WTC11 (cell line): ENCODE data around the gene RASGRF1. TPM values are rescaled to one million over a fixed set of nuclear protein-coding genes. Genes with fewer than 3 reads are reported as not detected.

Source experiments
- ATAC-seq: fragments of 200-7000 bp; cut with Tn5 transposase; 2 replicates; pipeline ENCODE4 v1.10.0; 2021; ENCODE audit warnings: mild to moderate bottlenecking, moderate library complexity
- CTCF ChIA-PET: fragments of 300-600 bp; sonication (Branson Sonifier 250); formaldehyde crosslinking; loops from one replicate; lab custom pipeline; 2021; ENCODE audit warnings: antibody characterized with exemption; lab: Charles Lee
- POLR2A ChIA-PET: fragments of 350-600 bp; sonication (Branson Sonifier 250); formaldehyde crosslinking; loops from one replicate; lab custom pipeline; 2021; ENCODE audit warnings: antibody characterized with exemption; lab: Charles Lee
- DNase-seq: peaks from one replicate; pipeline ENCODE4 v3.0.0; 2021; ENCODE audit warnings: low spot score
- H3K27ac Mint-ChIP-seq: 2 replicates; pipeline ENCODE4 v1.8.0; 2021; ENCODE audit warnings: mixed read lengths
- H3K27me3 Mint-ChIP-seq: 2 replicates; pipeline ENCODE4 v1.8.0; 2021; ENCODE audit warnings: low read depth, mild to moderate bottlenecking, moderate library complexity, mixed read lengths
- H3K36me3 Mint-ChIP-seq: 2 replicates; pipeline ENCODE4 v1.8.0; 2021; ENCODE audit warnings: mixed read lengths
- H3K4me1 Mint-ChIP-seq: 2 replicates; pipeline ENCODE4 v1.8.0; 2022; ENCODE audit warnings: mixed read lengths
- H3K4me3 Mint-ChIP-seq: 2 replicates; pipeline ENCODE4 v1.8.0; 2021; ENCODE audit warnings: mild to moderate bottlenecking, moderate library complexity, mixed read lengths
- H3K9me3 Mint-ChIP-seq: 2 replicates; pipeline ENCODE4 v1.8.0; 2021; ENCODE audit warnings: mixed read lengths
- ATF3 ChIP-seq: sonication (generic); formaldehyde crosslinking; conservative IDR thresholded peaks from 2 replicates; pipeline ENCODE4 v1.8.1; 2022; ENCODE audit warnings: mild to moderate bottlenecking, missing genetic modification reagents
- FOXJ3 ChIP-seq: sonication (generic); formaldehyde crosslinking; IDR thresholded peaks from 2 replicates; pipeline ENCODE4 v1.9.0; 2021; ENCODE audit warnings: missing genetic modification reagents, mild to moderate bottlenecking, borderline replicate concordance
- GTF2I ChIP-seq: fragments of 250-450 bp; sonication (Bioruptor Pico); conservative IDR thresholded peaks from 2 replicates; pipeline ENCODE4 v1.4.0; 2021; ENCODE audit warnings: mild to moderate bottlenecking
- JAZF1 ChIP-seq: fragments of 250-450 bp; sonication (Bioruptor Pico); IDR thresholded peaks from 2 replicates; pipeline ENCODE4 v1.9.0; 2021; ENCODE audit warnings: moderate library complexity, mild to moderate bottlenecking, inconsistent platforms
- KAT7 ChIP-seq: sonication (generic); formaldehyde crosslinking; IDR thresholded peaks from 2 replicates; pipeline ENCODE4 v1.8.1; 2023; ENCODE audit warnings: missing genetic modification reagents, mild to moderate bottlenecking, borderline replicate concordance
- NR3C1 ChIP-seq: sonication (generic); formaldehyde crosslinking; conservative IDR thresholded peaks from 2 replicates; pipeline ENCODE4 v1.8.1; 2023; ENCODE audit warnings: low read depth, mild to moderate bottlenecking, missing genetic modification reagents
- PREB ChIP-seq: sonication (generic); formaldehyde crosslinking; IDR thresholded peaks from 2 replicates; pipeline ENCODE4 v1.8.1; 2022; ENCODE audit warnings: mild to moderate bottlenecking, missing genetic modification reagents, moderate library complexity, borderline replicate concordance
- RELA ChIP-seq: sonication (generic); formaldehyde crosslinking; IDR thresholded peaks from 2 replicates; pipeline ENCODE4 v1.8.1; 2022; ENCODE audit warnings: missing genetic modification reagents, mild to moderate bottlenecking, borderline replicate concordance
- TCF7 ChIP-seq: sonication (generic); formaldehyde crosslinking; IDR thresholded peaks from 2 replicates; pipeline ENCODE4 v1.8.0; 2022; ENCODE audit warnings: mild to moderate bottlenecking, low read depth, missing genetic modification reagents, moderate library complexity
- TEAD1 ChIP-seq: sonication (generic); formaldehyde crosslinking; IDR thresholded peaks from 2 replicates; pipeline ENCODE4 v1.8.0; 2022; ENCODE audit warnings: mild to moderate bottlenecking, missing genetic modification reagents
- TEAD4 ChIP-seq: sonication (generic); formaldehyde crosslinking; IDR thresholded peaks from 2 replicates; pipeline ENCODE4 v1.8.0; 2022; ENCODE audit warnings: mild to moderate bottlenecking, missing genetic modification reagents
- ZBTB21 ChIP-seq: sonication (generic); formaldehyde crosslinking; IDR thresholded peaks from 2 replicates; pipeline ENCODE4 v1.8.1; 2023; ENCODE audit warnings: mild to moderate bottlenecking, missing genetic modification reagents, borderline replicate concordance
- ZNF121 ChIP-seq: sonication (generic); formaldehyde crosslinking; IDR thresholded peaks from 2 replicates; pipeline ENCODE4 v1.8.0; 2023; ENCODE audit warnings: missing genetic modification reagents
- ZNF138 ChIP-seq: sonication (generic); formaldehyde crosslinking; conservative IDR thresholded peaks from 2 replicates; pipeline ENCODE4 v1.8.1; 2022; ENCODE audit warnings: mild to moderate bottlenecking, moderate library complexity, missing genetic modification reagents
- ZNF281 ChIP-seq: sonication (generic); formaldehyde crosslinking; IDR thresholded peaks from 2 replicates; pipeline ENCODE4 v1.8.0; 2023; ENCODE audit warnings: mild to moderate bottlenecking, missing genetic modification reagents
- ZNF416 ChIP-seq: fragments of 250-450 bp; sonication (Bioruptor Pico); IDR thresholded peaks from 2 replicates; pipeline ENCODE4 v1.9.0; 2021; ENCODE audit warnings: mild to moderate bottlenecking, inconsistent platforms
- ZNF423 ChIP-seq: fragments of 250-450 bp; sonication (Bioruptor Pico); IDR thresholded peaks from 2 replicates; pipeline ENCODE4 v2.1.2; 2022; ENCODE audit warnings: mild to moderate bottlenecking, moderate library complexity
- ZNF671 ChIP-seq: fragments of 250-450 bp; sonication (Bioruptor Pico); IDR thresholded peaks from 2 replicates; pipeline ENCODE4 v1.8.0; 2021; ENCODE audit warnings: mild to moderate bottlenecking
- total RNA-seq: library from RNA; stranded (reverse); gene quantifications from 3 replicates; pipeline ENCODE4 v1.2.3, GENCODE V29; 2021
- TF ChIP-seq, protein P1 (sequence below): sonication (generic); formaldehyde crosslinking; IDR thresholded peaks from 2 replicates; pipeline ENCODE4 v1.8.1; 2023; ENCODE audit warnings: mild to moderate bottlenecking, moderate library complexity, missing genetic modification reagents
- TF ChIP-seq, protein P2 (sequence below): sonication (generic); formaldehyde crosslinking; IDR thresholded peaks from 2 replicates; pipeline ENCODE4 v1.8.0; 2022; ENCODE audit warnings: mild to moderate bottlenecking, missing genetic modification reagents

The RASGRF1 gene
- total RNA-seq, 1 experiment from 2014 or later, result 0.85 TPM

DNA sequence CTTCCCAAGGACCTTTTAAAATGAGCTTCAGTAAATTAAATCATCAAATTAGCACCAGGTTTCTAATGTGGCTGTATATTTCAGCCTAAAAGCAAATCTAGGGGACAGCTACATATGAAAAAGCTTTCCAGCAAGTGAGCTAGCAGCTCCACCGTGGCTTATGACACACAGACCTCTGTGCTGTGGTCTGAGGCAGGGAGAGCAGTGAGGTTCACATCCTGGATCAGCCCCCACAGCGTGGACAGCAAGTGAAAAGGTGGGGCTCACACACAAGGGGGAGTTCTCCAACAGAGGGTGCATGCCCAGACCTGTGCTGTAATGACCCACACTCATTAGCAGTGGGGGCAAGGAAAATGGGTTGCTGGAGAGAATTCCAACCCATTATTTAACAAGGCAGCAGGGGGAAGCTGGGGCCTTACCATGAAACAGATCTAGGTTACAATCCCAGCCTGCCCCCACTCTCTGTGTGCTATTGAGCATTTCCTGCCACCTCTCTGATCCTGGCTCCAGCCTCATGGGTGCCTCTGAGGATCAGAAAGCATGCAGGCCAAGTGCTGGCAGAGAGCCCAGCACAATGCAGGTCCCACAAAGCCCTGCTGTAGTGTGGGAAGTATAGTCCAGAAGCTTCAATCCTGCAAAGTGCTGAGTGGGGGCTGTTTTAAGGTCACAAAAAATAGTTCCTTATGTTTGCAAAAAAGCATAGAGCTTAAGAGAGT lies 48.2 kb downstream of the RASGRF1 start (continued):
- no peak for TF ChIP-seq PREB (CRISPR knock-in tag)
- TF ChIP-seq JAZF1, result no peak

- CTCF ChIA-PET, result interaction anchor here (0.7 to 2.1 kb wide), 2 partner anchors 17 to 143 kb away, joined by 3 to 9 read pairs; no protein-coding TSS in a partner anchor
- H3K9me3 Mint-ChIP-seq, result peaks cover 28% of the 10 kb centered on the region
These were observed 48.9 kb downstream of the RASGRF1 start for GRCh38 chr15:79041601-79042168.

More at GRCh38 chr15:79041601-79042168, 48.9 kb downstream of the RASGRF1 start:
- Mint-ChIP-seq H3K4me1 (no peaks in the 10 kb centered on the region), H3K4me3 (no peak overlapping the region), H3K27me3 (peaks cover 4% of the 10 kb centered on the region; the same call in 1 of the 2 replicates), H3K27ac (no peak overlapping the region), H3K36me3 (peaks cover 6% of the 10 kb centered on the region)
- DNase-seq (no peak), ATAC-seq (no peak)
- POLR2A ChIA-PET, result no interaction called here
- TF ChIP-seq ZBTB21 (CRISPR knock-in tag) (no peak), ZNF671 (CRISPR knock-in tag) (no peak), TEAD4 (no peak), TCF7 (CRISPR knock-in tag) (no peak), FOXJ3 (CRISPR knock-in tag) (no peak), GTF2I (CRISPR knock-in tag) (no peak), ZNF423 (no peak), NR3C1 (CRISPR knock-in tag) (no peak), ZNF121 (CRISPR knock-in tag) (no peak), ZNF416 (CRISPR knock-in tag) (no peak), RELA (no peak), ATF3 (CRISPR knock-in tag) (no peak), KAT7 (CRISPR knock-in tag) (no peak), TEAD1 (CRISPR knock-in tag) (no peak), ZNF138 (CRISPR knock-in tag) (no peak), ZNF281 (no peak)
- TF ChIP-seq, protein P1, sequence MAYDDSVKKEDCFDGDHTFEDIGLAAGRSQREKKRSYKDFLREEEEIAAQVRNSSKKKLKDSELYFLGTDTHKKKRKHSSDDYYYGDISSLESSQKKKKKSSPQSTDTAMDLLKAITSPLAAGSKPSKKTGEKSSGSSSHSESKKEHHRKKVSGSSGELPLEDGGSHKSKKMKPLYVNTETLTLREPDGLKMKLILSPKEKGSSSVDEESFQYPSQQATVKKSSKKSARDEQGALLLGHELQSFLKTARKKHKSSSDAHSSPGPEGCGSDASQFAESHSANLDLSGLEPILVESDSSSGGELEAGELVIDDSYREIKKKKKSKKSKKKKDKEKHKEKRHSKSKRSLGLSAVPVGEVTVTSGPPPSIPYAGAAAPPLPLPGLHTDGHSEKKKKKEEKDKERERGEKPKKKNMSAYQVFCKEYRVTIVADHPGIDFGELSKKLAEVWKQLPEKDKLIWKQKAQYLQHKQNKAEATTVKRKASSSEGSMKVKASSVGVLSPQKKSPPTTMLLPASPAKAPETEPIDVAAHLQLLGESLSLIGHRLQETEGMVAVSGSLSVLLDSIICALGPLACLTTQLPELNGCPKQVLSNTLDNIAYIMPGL (CRISPR knock-in tag), result no peak
- TF ChIP-seq, protein P2, sequence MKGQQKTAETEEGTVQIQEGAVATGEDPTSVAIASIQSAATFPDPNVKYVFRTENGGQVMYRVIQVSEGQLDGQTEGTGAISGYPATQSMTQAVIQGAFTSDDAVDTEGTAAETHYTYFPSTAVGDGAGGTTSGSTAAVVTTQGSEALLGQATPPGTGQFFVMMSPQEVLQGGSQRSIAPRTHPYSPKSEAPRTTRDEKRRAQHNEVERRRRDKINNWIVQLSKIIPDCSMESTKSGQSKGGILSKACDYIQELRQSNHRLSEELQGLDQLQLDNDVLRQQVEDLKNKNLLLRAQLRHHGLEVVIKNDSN, result no peak
